ENCODE results near the gene PCID2. TPM values are rescaled to one million over a fixed set of nuclear protein-coding genes. Genes with fewer than 3 reads are reported as not detected.

The PCID2 gene
- polyA plus RNA-seq, 1 of the 3 experiments (the other 2 are of a cell fraction): 69.8 TPM

DNA sequence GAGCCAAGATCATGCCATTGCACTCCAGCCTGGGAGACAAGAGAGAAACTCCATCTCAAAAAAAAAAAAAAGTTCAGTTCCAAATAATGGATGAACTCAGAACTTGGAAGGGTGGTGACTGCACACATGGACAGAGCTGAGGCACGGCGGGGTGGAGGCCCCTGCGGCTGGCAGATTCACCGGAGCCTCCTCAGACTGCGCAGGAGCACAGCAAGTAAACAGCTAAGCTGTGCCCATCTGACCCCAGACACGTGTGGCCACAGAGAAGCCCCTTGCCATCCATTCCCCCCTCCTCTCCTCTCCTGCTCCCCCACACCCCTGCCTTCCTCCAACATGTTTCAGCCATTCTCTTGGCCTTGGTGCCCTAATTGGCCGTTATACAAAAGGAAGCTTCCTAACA is 65.6 kb downstream of the PCID2 start:
- Histone ChIP-seq H3K27ac (ENCODE audit: low read depth in 2 of 2, low read length in 1 of 2) (no peak overlapping the region), H2AFZ (ENCODE audit: low read depth) (no peak overlapping the region), H3K36me3 (replicated peaks in 1 of 2; ENCODE audit: control insufficient read depth in 1 of 2, insufficient read depth in 2 of 2, low read length in 1 of 2) (no peaks in the 10 kb centered on the region), H3K27me3 (ENCODE audit: insufficient read depth) (no peaks in the 10 kb centered on the region), H3K9me2 (no peaks in the 10 kb centered on the region), H3K9ac (no peak overlapping the region), H4K20me1 (ENCODE audit: insufficient read depth) (no peaks in the 10 kb centered on the region), H3K79me2 (ENCODE audit: insufficient read depth) (no peaks in the 10 kb centered on the region), H3K9me3 (no peaks in the 10 kb centered on the region), H3K4me2 (no peak overlapping the region), H3F3A (replicated peaks; ENCODE audit: insufficient read depth) (peaks cover 5% of the 10 kb centered on the region), H3K4me1 (ENCODE audit: control insufficient read depth in 1 of 2, insufficient read depth in 2 of 2, low read depth in 1 of 2, low read length in 1 of 2) (no peaks in the 10 kb centered on the region), H3K4me3 (ENCODE audit: low read depth in 2 of 2, low read length in 1 of 2) (no peak overlapping the region)
- TF ChIP-seq SIN3A (IDR thresholded peaks at IDR 0.05; ENCODE audit: borderline replicate concordance, low read depth, low read length): no peak
- no peak for TF ChIP-seq REST (IDR thresholded peaks at IDR 0.05; ENCODE audit: low read depth, low read length)
- no peak for TF ChIP-seq CHD2 (IDR thresholded peaks at IDR 0.05; ENCODE audit: low read length, partially characterized antibody)
- TF ChIP-seq GATA2 (CRISPR knock-in tag; IDR thresholded peaks at IDR 0.05): no peak
- TF ChIP-seq MEF2A (IDR thresholded peaks at IDR 0.05; ENCODE audit: borderline replicate concordance, low read depth): no peak
- TF ChIP-seq ZBTB33 (IDR thresholded peaks at IDR 0.05; ENCODE audit: borderline replicate concordance, low read depth): no peak
- TF ChIP-seq USF2 (IDR thresholded peaks at IDR 0.05; ENCODE audit: borderline replicate concordance, low read depth, low read length): no peak
- no peak for TF ChIP-seq MXI1 (IDR thresholded peaks at IDR 0.05; ENCODE audit: low read depth, low read length)
- TF ChIP-seq, protein P1, sequence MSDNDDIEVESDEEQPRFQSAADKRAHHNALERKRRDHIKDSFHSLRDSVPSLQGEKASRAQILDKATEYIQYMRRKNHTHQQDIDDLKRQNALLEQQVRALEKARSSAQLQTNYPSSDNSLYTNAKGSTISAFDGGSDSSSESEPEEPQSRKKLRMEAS (IDR thresholded peaks at IDR 0.05; ENCODE audit: low read depth): no peak
- no peak for TF ChIP-seq FOXM1 (IDR thresholded peaks at IDR 0.05; ENCODE audit: low read depth)
- no peak for TF ChIP-seq GABPA (IDR thresholded peaks at IDR 0.05; ENCODE audit: low read depth)
- TF ChIP-seq YY1 (IDR thresholded peaks at IDR 0.05; ENCODE audit: low read depth): no peak
- no peak for TF ChIP-seq SMC3 (IDR thresholded peaks at IDR 0.05; ENCODE audit: low read depth, low read length)
- no peak for TF ChIP-seq TAF1 (IDR thresholded peaks at IDR 0.05; ENCODE audit: borderline replicate concordance, low read depth, low read length)
- TF ChIP-seq NRF1 (IDR thresholded peaks at IDR 0.05; ENCODE audit: low read depth, low read length): no peak
- no peak for TF ChIP-seq JUND (IDR thresholded peaks at IDR 0.05)
- TF ChIP-seq, protein P2, sequence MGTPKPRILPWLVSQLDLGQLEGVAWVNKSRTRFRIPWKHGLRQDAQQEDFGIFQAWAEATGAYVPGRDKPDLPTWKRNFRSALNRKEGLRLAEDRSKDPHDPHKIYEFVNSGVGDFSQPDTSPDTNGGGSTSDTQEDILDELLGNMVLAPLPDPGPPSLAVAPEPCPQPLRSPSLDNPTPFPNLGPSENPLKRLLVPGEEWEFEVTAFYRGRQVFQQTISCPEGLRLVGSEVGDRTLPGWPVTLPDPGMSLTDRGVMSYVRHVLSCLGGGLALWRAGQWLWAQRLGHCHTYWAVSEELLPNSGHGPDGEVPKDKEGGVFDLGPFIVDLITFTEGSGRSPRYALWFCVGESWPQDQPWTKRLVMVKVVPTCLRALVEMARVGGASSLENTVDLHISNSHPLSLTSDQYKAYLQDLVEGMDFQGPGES (IDR thresholded peaks at IDR 0.05; ENCODE audit: low read depth, low read length): no peak
- ChIA-PET CTCF (no interaction called here), POLR2A (interaction anchor here (0.6 kb wide), 1 partner anchor 61 kb away, joined by 6 read pairs; no protein-coding TSS in a partner anchor)
- DNase-seq: no peak
- WGBS (ENCODE audit: low lambda C conversion rate): 78% methylated on average over 7 of the region's 7 CpGs

Measured in SK-N-SH (cell line).